Astrocyte of the cerebellum (primary cell): Measurements from ENCODE around the gene PARN.

Source experiments
- DNase-seq: peaks from one replicate; pipeline ENCODE4 v3.0.0-alpha.2; 2011; ENCODE audit warnings: low read depth
- H3K4me3 ChIP-seq: 2 replicates; pipeline ENCODE4 v1.5.1; 2011; ENCODE audit warnings: mild to moderate bottlenecking, low read depth, low read length, moderate library complexity
- in situ Hi-C: cut with HindIII; loops from 2 replicates; pipeline ENCODE4 v1.10.0; 2017; ENCODE audit warnings: low sequenced_read_pairs
- TF ChIP-seq, protein P1 (sequence below): IDR thresholded peaks from 2 replicates; pipeline ENCODE4 v1.5.1; 2012; ENCODE audit warnings: low read length, low read depth, moderate library complexity, mild to moderate bottlenecking; ENCODE audit errors: missing control alignments

PARN gene

DNA sequence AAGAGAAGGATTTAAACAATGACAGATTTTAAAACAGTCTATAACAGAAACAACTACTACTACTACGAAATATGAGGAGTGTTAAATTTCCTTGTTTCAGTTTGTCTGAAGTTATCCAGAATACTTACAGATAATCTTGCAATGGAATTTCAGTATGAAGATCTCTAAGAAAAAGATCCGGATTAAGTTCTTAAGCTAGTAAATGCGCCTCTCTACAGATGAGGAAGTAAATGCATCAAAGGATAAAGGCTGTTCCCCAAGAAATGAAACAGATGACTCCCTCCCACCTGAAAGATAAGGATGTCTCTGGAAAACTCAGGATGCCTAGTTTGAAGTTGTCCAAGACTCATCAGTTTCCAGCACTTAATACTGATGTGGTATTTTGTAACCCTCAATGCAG lies 105.1 kb downstream of the PARN start:
- TF ChIP-seq, protein P1, sequence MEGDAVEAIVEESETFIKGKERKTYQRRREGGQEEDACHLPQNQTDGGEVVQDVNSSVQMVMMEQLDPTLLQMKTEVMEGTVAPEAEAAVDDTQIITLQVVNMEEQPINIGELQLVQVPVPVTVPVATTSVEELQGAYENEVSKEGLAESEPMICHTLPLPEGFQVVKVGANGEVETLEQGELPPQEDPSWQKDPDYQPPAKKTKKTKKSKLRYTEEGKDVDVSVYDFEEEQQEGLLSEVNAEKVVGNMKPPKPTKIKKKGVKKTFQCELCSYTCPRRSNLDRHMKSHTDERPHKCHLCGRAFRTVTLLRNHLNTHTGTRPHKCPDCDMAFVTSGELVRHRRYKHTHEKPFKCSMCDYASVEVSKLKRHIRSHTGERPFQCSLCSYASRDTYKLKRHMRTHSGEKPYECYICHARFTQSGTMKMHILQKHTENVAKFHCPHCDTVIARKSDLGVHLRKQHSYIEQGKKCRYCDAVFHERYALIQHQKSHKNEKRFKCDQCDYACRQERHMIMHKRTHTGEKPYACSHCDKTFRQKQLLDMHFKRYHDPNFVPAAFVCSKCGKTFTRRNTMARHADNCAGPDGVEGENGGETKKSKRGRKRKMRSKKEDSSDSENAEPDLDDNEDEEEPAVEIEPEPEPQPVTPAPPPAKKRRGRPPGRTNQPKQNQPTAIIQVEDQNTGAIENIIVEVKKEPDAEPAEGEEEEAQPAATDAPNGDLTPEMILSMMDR: no peak
- no peak overlapping the region for H3K4me3 ChIP-seq
- in situ Hi-C loops: no loop called here
- no peak for DNase-seq

DNA sequence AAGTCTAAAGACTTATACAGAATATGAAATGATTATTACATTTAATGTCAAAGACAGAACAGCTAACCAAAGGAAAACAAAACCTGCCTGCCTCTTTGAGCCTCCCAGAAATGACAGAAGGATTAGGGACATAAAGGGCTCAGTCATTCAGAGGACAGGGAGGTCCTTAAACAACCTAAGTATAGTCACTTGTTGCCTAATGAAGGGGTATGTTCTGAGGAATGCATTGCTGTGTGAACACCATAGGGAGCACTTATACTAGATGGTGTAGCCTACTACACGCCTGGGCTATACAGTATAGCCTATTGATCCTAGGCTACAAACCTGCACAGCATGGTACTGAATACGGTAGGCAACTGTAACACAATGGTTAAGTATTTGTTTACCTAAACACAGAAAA lies 106.4 kb downstream of the PARN start:
- TF ChIP-seq, protein P1: no peak
- in situ Hi-C loops: no loop called here
- DNase-seq: no peak
- H3K4me3 ChIP-seq: no peak overlapping the region

DNA sequence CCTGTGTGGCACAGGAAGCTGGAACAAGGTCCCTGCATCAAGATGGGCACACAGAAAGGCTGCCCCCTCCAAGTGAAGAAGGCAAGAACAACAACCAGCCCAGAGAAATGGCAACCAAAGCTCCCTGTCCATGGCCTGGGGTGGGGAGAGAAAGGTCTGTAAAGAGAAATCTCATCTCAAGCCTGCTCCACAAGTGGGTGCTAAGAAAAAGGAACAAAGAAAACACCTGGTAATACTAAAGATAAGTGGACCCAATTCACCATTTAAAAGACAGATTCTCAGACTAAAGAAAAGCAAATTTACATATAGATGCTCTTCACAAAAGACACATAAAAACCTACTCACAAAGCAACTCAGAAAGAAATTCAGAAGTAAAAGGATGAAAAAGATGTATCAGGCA lies 107.4 kb downstream of the PARN start:
- H3K4me3 ChIP-seq: no peak overlapping the region
- in situ Hi-C loops: no loop called here
- DNase-seq: no peak
- TF ChIP-seq, protein P1: no peak

DNA sequence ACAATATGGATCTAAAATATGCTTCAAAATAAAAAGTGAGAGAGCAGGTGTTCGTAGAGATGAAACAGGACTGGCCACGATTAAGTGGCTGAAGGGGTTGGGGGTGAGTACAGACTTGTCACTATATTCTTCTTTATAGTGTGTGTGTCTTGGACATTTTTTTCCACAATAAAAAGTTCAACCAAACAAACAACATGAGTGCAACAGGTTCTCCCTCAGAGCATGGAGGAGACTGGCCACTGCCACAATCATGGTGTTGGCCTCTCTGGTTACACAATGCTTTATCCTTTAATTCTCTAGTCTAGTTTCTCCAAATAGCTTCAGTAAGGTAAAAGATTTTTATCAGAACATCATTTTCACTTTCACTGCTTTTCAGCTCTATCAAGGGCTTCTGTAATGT lies 109.3 kb downstream of the PARN start:
- no peak for DNase-seq
- no peak overlapping the region for H3K4me3 ChIP-seq
- in situ Hi-C loops: no loop called here
- TF ChIP-seq, protein P1: no peak

DNA sequence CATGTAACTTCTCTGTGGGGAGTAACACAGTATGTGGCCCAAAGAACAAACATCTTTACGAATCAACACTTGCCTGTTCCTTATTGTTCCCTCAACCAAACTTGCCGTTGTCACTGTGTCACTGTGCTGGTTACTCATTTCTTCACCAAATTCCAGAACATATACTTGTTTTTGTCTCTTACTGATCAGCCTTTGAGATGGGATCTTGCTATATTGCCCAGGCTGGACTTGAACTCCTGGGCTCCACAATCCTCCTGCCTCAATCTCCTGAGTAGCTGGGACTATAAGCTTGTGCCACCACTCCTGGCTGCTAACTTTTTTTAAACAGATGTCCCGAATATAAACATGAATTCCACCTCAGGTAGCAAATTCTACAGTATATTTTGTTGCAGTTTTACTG lies 115.1 kb downstream of the PARN start:
- in situ Hi-C loops: no loop called here
- DNase-seq: no peak
- TF ChIP-seq, protein P1: no peak
- no peak overlapping the region for H3K4me3 ChIP-seq

DNA sequence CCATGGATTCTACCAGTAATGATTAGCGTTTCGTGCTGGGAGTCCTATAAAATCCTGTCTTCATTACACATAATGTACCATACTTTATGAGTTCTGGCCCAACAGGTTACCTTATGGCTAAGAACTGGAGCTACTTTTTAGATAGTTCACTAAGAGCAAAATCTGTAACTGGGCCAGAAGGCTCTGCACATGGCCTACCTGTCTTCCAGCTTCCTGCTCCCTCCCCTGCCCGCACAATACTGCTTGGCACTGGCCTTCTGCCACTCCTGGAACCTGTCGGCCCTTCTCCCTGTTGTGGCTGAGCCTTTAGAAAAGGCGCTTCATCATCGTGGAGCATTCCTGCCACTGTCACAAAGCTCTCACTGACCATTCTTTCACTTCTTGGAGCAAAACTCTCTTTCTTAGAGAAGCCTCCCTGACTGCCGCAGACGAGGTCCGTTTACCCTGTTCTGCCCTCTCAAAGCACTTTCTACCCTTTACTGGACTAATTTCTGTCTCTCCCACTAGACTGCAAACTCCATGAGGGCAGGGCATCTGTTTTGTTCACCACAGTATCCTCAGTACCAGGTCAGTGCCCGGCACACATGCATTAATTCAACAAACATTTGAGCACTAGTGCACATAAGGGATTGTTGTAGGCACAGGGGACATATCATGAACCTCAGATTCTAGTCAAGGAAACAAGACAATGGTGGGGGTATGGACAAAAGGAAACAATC lies 116.5 kb downstream of the PARN start:
- no peak for DNase-seq
- in situ Hi-C loops: no loop called here
- TF ChIP-seq, protein P1: no peak
- H3K4me3 ChIP-seq: no peak overlapping the region
